ENCODE measurements around the gene AKIRIN2. TPM values are rescaled to one million over a fixed set of nuclear protein-coding genes. Genes with fewer than 3 reads are reported as not detected.
A peak's percentile ranks its signal among the peaks of the same experiment; 100 is the strongest.

The AKIRIN2 gene
- total and polyA plus RNA-seq, 2 of the 13 experiments (the other 11 are each of a cell fraction or from before 2014, with no cell fraction given), result 15.6 to 23.4 TPM

- TF ChIP-seq TFDP2 (CRISPR knock-in tag; IDR thresholded peaks at IDR 0.05) (peak; percentile 84), ZNF280B (CRISPR knock-in tag; IDR thresholded peaks at IDR 0.05; ENCODE audit: borderline replicate concordance) (peak; percentile 57; the same call in 1 of the 2 replicates), CSRNP2 (CRISPR knock-in tag; conservative IDR thresholded peaks at IDR 0.05; ENCODE audit: low read depth) (no peak), GABPB1 (CRISPR knock-in tag; IDR thresholded peaks at IDR 0.05) (peak; percentile 89), ZNF430 (CRISPR knock-in tag; IDR thresholded peaks at IDR 0.05) (peak; percentile 46; the same call in 1 of the 2 replicates), ESRRA (CRISPR knock-in tag; IDR thresholded peaks at IDR 0.05; ENCODE audit: low read depth) (0 out of 2 replicates have a peak, but pooled peaks have one; percentile 30), SP5 (CRISPR knock-in tag; IDR thresholded peaks at IDR 0.05; ENCODE audit: borderline replicate concordance, low read depth) (peak; percentile 74; the same call in 1 of the 2 replicates), NR2C2 (CRISPR knock-in tag; IDR thresholded peaks at IDR 0.05; ENCODE audit: borderline replicate concordance) (peak; percentile 75; the same call in 1 of the 2 replicates), MBNL3 (CRISPR knock-in tag; conservative IDR thresholded peaks at IDR 0.05) (no peak), ZBTB42 (CRISPR knock-in tag; IDR thresholded peaks at IDR 0.05) (peak; percentile 26; the same call in 1 of the 2 replicates), SRY (CRISPR knock-in tag; IDR thresholded peaks at IDR 0.05) (no peak), SKI (IDR thresholded peaks at IDR 0.05; ENCODE audit: partially characterized antibody) (peak; percentile 38), KAT7 (CRISPR knock-in tag; IDR thresholded peaks at IDR 0.05; ENCODE audit: borderline replicate concordance) (peak; percentile 73), ZNF564 (CRISPR knock-in tag; IDR thresholded peaks at IDR 0.05) (peak; percentile 74; the same call in 1 of the 2 replicates), SMAD1 (CRISPR knock-in tag; IDR thresholded peaks at IDR 0.05; ENCODE audit: borderline replicate concordance, low read depth) (peak; percentile 70; the same call in 1 of the 2 replicates), ZNF746 (CRISPR knock-in tag; IDR thresholded peaks at IDR 0.05) (peak; percentile 65; the same call in 1 of the 2 replicates), TRIM24 (CRISPR knock-in tag; IDR thresholded peaks at IDR 0.05) (no peak), ZNF788 (CRISPR knock-in tag; IDR thresholded peaks at IDR 0.05; ENCODE audit: borderline replicate concordance) (peak; percentile 62; the same call in 1 of the 2 replicates), HDAC2 (CRISPR knock-in tag; IDR thresholded peaks at IDR 0.05) (peak; percentile 41; the same call in 1 of the 2 replicates), NR2F2 (IDR thresholded peaks at IDR 0.05; ENCODE audit: borderline replicate concordance, low read depth) (peak; percentile 13; the same call in 1 of the 2 replicates), ZNF335 (CRISPR knock-in tag; IDR thresholded peaks at IDR 0.05) (0 out of 2 replicates have a peak, but pooled peaks have one; percentile 16), RFXANK (CRISPR knock-in tag; IDR thresholded peaks at IDR 0.05) (no peak)
Measured at GRCh38 chr6:87701676-87702588, at the start of gene AKIRIN2 (continued).
